ENCODE measurements around the gene RRP15.

GRCh38 chr1:218371927-218372672, 87.0 kb downstream of the RRP15 start:
- TF ChIP-seq CTCF (IDR thresholded peaks at IDR 0.05; ENCODE audit: low read depth, low read length) (no peak), EZH2phosphoT487 (IDR thresholded peaks at IDR 0.05; ENCODE audit: low read depth) (no peak)
